ENCODE measurements around the gene IFT81. TPM values are rescaled to one million over a fixed set of nuclear protein-coding genes. Genes with fewer than 3 reads are reported as not detected.
"Not testable (repeated sequence)": the region's sequence is repeated elsewhere in the genome, so short reads cannot be mapped to it uniquely, and the experiment has no call there.

IFT81 gene
- total RNA-seq, 2 donors from 2014 or later = 7.5 to 12.0 TPM

DNA sequence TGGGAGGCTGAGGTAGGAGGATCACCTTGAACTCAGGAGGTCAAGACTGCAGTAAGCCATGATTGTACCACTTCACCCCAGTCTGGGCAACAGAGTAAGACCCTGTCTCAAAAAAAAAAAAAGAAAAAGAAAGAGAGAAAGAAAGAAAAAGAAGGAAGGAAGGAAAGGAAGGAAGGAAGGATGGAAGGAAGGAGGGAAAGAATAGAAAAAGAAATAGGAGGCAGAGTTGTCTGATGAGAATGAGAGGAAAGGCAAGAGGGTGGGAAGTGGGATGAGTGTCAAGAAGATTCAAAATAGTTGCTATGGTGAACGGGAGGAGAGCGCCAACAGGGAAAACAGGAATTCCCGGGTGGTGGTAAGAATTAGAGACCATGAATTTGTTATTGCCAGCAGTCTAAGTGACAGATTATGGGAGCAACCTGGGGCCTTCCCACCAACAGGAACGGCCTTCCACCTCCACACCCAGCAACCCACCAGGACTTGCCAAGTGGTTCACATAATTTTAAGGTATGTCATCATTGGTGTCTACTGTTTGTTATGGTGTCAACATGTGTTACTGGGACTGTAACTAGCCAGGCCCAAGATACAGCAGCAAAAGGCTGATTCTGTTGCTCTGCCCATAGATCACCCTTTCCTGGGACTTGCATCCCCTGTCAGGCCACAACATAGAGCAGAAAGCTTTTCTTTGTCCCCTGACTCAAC, 39.7 kb upstream of the IFT81 start:
- H3K4me3 ChIP-seq = no peak overlapping the region
- DNase-seq (ENCODE audit: low spot score) = no peak
- H3K4me1 ChIP-seq = no peaks in the 10 kb centered on the region
- no peaks in the 10 kb centered on the region for H3K36me3 ChIP-seq
- H3K9me3 ChIP-seq = no peaks in the 10 kb centered on the region
- H3K27me3 ChIP-seq = no peaks in the 10 kb centered on the region
- H3K27ac ChIP-seq = no peak overlapping the region
- TF ChIP-seq, protein P1, sequence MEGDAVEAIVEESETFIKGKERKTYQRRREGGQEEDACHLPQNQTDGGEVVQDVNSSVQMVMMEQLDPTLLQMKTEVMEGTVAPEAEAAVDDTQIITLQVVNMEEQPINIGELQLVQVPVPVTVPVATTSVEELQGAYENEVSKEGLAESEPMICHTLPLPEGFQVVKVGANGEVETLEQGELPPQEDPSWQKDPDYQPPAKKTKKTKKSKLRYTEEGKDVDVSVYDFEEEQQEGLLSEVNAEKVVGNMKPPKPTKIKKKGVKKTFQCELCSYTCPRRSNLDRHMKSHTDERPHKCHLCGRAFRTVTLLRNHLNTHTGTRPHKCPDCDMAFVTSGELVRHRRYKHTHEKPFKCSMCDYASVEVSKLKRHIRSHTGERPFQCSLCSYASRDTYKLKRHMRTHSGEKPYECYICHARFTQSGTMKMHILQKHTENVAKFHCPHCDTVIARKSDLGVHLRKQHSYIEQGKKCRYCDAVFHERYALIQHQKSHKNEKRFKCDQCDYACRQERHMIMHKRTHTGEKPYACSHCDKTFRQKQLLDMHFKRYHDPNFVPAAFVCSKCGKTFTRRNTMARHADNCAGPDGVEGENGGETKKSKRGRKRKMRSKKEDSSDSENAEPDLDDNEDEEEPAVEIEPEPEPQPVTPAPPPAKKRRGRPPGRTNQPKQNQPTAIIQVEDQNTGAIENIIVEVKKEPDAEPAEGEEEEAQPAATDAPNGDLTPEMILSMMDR (IDR thresholded peaks at IDR 0.05) = no peak

DNA sequence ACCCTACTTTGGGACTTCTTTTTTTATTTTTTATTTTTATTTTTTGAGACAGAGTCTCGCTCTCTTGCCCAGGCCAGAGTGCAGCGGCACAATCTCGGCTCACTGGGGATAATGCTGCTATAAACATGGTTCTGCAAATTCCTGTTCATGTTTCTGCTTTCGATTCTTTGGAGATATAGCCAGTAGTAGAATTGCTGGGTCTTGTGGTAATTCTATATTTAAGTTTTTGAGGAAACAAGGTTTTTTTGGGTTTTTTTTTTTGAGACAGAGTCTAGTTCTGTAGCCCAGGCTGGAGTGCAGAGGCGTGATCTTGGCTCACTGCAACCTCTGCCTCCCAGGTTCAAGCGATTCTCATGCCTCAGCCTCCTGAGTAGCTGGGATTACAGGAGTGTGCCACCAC, 35.9 kb upstream of the IFT81 start:
- not testable (repeated sequence) for H3K4me3 ChIP-seq; H3K9me3 ChIP-seq; H3K36me3 ChIP-seq; H3K27ac ChIP-seq; H3K4me1 ChIP-seq; DNase-seq (ENCODE audit: low spot score); H3K27me3 ChIP-seq

DNA sequence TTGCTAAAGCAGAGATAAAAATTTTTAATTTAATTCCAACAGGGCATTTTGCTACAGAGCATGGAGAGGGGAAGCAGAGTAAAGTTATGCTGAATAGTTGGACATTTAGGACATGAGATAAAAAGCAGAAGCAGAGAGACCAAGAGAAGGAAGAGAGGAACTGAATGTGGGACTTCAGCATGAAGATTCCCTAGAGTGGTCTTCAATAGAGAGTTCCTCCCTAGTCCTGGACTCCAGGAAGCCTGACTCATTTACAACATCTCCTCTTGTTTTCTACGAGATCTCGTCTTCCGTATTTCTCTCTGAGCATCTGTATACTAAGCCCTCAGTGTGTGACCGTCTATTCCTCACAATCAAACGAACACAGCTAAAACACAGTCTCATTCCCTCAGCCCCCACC, 35.2 kb upstream of the IFT81 start:
- no peak for DNase-seq (ENCODE audit: low spot score)
- TF ChIP-seq, protein P1 (IDR thresholded peaks at IDR 0.05) = no peak
- Histone ChIP-seq H3K27me3 (no peaks in the 10 kb centered on the region), H3K9me3 (no peaks in the 10 kb centered on the region), H3K27ac (no peak overlapping the region), H3K36me3 (no peaks in the 10 kb centered on the region), H3K4me3 (no peak overlapping the region), H3K4me1 (no peaks in the 10 kb centered on the region)

DNA sequence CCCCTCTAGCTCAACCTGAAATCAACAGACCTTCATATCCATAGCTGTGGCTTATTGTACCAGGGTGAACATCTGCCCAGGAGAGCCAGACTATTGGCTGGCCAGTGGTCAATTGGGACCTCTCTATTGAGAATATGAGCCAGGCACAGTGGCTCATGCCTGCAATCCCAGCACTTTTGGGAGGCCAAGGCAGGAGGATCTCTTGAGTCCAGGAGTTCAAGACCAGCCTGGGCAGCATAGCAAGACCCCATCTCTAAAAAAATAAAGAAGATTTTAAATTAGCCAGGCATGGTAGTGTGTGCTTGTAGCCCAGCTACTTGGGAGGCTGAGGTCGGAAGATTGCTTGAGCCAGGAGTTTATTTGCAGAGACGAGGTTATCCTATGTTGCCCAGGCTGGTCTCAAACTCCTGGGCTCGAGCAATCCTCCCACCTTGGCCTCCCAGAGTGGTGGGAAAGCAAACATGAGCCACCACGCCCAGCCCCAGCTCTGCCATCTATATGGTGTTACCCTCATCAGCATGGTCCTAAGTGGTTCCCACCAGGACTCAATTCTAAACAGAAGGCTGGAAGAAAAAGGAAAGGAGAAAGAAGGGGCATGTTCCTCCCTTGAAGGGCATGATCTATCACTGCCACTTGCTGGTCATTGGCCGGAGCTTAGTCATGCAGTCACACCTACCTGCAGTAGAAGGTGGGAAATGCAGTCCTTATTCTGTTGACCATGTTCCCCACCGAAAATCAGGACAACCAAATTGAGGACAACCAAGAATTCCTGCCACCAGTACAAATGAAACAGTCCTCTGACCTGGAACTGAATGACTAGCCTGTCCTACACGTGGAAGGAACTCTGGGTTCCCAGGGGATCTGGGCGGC, 33.7 kb upstream of the IFT81 start:
- Histone ChIP-seq H3K9me3 (no peaks in the 10 kb centered on the region), H3K4me1 (no peaks in the 10 kb centered on the region), H3K36me3 (no peaks in the 10 kb centered on the region), H3K27me3 (no peaks in the 10 kb centered on the region), H3K27ac (no peak overlapping the region), H3K4me3 (no peak overlapping the region)
- TF ChIP-seq, protein P1 (IDR thresholded peaks at IDR 0.05) = no peak
- DNase-seq (ENCODE audit: low spot score) = no peak

DNA sequence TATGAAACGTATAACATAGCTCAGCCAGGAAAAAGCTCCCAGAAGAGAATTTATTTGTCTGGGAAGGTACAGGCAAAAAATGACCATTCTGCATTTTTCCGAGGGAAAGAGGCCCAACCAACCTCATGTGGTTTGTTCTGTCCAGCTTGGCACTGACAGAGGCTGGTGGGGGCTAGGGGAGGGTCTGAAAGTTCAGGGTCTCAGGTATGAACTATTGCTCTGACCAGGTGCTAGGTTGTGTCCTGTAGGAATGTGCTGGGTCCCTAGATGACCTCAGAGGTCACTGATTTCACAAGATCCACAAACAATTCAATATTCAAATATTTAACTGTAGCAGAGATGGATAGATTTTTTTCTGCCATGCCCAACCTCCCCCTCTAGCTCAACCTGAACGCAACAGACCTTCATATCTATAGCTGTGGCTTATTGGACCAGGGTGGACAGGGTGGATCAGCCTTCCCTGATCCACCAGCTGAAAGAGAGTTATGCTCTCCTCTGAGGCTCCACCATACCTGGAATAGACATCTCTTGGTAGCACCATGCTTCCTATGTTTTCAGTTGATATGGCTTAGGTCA, 32.9 kb upstream of the IFT81 start:
- TF ChIP-seq, protein P1 (IDR thresholded peaks at IDR 0.05) = no peak
- H3K36me3 ChIP-seq = no peaks in the 10 kb centered on the region
- no peak overlapping the region for H3K27ac ChIP-seq
- no peaks in the 10 kb centered on the region for H3K27me3 ChIP-seq
- H3K9me3 ChIP-seq = no peaks in the 10 kb centered on the region
- no peak overlapping the region for H3K4me3 ChIP-seq
- no peak for DNase-seq (ENCODE audit: low spot score)
- H3K4me1 ChIP-seq = no peaks in the 10 kb centered on the region

DNA sequence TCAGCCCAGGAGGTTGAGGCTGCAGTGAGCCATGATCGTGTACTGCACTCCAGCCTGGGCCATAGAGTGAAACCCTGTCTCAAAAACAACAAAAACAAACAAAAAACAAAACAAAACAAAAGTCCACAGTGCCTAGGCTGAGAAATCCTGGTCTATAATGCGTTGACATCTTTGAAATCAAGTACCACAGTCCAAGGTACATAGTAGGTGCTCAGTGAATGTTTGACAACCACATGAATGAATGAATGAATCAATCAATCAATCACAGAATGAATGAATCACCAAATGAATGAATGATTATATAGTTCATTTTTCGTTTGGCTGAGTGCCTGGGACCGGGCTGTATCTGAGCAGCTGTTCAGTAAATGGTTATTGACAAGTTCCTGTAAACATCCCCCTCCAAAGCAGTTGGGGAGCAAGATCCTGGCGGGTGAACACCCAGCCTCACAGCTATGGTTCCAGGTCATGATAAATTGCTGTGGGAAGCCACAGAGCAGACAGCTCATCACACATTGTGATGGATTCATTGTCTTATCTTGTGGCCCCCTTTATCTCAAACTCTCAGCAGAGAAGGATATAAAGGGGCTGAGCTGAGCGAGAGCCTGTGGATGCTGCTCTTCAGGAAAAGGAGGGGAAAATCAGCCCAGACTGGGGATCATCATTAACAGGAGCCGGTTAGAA, 30.4 kb upstream of the IFT81 start:
- H3K4me3 ChIP-seq = no peak overlapping the region
- no peak for DNase-seq (ENCODE audit: low spot score)
- no peaks in the 10 kb centered on the region for H3K4me1 ChIP-seq
- no peak overlapping the region for H3K27ac ChIP-seq
- H3K36me3 ChIP-seq = no peaks in the 10 kb centered on the region
- no peaks in the 10 kb centered on the region for H3K27me3 ChIP-seq
- TF ChIP-seq, protein P1 (IDR thresholded peaks at IDR 0.05) = no peak
- no peaks in the 10 kb centered on the region for H3K9me3 ChIP-seq

All from right atrium auricular region (tissue), 2 donors.